Activated naive CD8-positive, alpha-beta T cell treated with anti-CD3 and anti-CD28 coated beads, Interleukin-2, amount 10 ng/mL, durations not matched to agents 7 days and 5 days (primary cell): ENCODE data around the gene FOXL2. TPM values are rescaled to one million over a fixed set of nuclear protein-coding genes. Genes with fewer than 3 reads are reported as not detected.
A peak's percentile ranks its signal among the peaks of the same experiment; 100 is the strongest.

ENCODE experiments used
- ATAC-seq: fragments of 150-1000 bp; cut with Tn5 transposase; one replicate; pipeline ENCODE4 v1.10.0; 2021; ENCODE audit warnings: low read depth, moderate library complexity
- POLR2A ChIA-PET: fragments of 350-600 bp; sonication (Branson Sonifier 250); formaldehyde crosslinking; loops from one replicate; lab custom pipeline; 2021; ENCODE audit warnings: antibody characterized with exemption; lab: Charles Lee
- DNase-seq: peaks from one replicate; pipeline ENCODE4 v3.0.0; 2021
- H3K27ac Mint-ChIP-seq: one replicate; pipeline ENCODE4 v1.8.0; 2022; ENCODE audit warnings: mild to moderate bottlenecking, mixed read lengths
- H3K27me3 Mint-ChIP-seq: one replicate; pipeline ENCODE4 v1.8.0; 2022; ENCODE audit warnings: mild to moderate bottlenecking, moderate library complexity, mixed read lengths
- H3K36me3 Mint-ChIP-seq: one replicate; pipeline ENCODE4 v1.8.0; 2021; ENCODE audit warnings: mild to moderate bottlenecking, mixed read lengths
- H3K4me1 Mint-ChIP-seq: one replicate; pipeline ENCODE4 v1.8.0; 2021; ENCODE audit warnings: mixed read lengths
- H3K4me3 Mint-ChIP-seq: one replicate; pipeline ENCODE4 v1.8.0; 2022; ENCODE audit warnings: mild to moderate bottlenecking, moderate library complexity, mixed read lengths
- H3K9me3 Mint-ChIP-seq: one replicate; pipeline ENCODE4 v1.8.0; 2021; ENCODE audit warnings: mixed read lengths
- total RNA-seq, 2 experiments: library from RNA; stranded (reverse); gene quantifications; one replicate each; pipeline ENCODE4 v1.2.3, GENCODE V29; 2021

Gene FOXL2
- total RNA-seq: not detected

DNA sequence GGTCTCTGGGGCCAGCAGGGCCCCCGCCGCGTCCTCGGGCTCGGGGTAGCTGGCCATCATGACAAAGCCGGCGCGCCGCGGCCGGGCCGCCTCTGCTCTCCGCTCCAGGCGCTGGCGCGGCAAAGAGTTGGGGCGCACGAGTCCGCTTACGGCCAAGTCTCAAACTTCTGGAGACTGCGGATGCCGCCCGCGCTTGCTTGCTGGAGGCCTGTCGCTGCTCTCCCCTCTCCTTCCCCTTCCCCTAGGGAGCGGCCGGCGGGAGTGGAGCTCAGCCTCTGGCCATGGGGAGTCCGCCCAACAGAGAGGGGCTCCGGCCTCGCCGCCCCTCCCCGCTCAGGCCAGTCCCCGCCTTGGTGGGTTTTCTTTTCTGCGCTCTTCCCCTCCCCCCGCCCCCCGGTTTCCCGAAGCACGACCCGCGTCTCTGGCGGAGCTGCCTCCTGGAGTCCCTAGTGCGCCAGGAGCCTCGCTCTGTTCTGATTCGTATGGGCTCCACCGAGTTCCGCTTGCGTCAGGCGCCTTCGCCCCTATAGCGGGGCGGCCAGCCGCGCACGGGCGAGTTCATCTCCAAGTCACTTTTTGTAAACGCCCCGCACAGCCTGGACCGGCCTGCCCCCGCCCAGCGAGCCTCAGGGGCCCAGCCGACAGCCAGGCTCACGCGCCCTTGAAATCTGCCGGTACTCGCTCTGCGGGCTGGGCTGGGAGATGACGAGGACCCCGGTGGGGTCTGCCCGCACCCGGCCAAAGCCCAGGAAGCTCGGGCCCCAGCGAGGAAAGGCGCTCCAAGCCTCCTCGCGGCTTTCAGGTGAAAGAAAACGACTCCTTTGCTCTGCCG, at the start of gene FOXL2, which contains the start of gene FOXL2NB:
Gene FOXL2 (minus strand): TSS at position 475 of the 832 bp plus-strand sequence. CDS start 415 bp downstream, at position 60.
Gene FOXL2NB (plus strand): TSS at position 555 of the 832 bp plus-strand sequence. CDS start 148 bp downstream, at position 703.
- peak within 1 kb of the TSS; percentile 58 for H3K27ac Mint-ChIP-seq
- peaks cover 18% of the 10 kb centered on the region for H3K4me1 Mint-ChIP-seq

DNA sequence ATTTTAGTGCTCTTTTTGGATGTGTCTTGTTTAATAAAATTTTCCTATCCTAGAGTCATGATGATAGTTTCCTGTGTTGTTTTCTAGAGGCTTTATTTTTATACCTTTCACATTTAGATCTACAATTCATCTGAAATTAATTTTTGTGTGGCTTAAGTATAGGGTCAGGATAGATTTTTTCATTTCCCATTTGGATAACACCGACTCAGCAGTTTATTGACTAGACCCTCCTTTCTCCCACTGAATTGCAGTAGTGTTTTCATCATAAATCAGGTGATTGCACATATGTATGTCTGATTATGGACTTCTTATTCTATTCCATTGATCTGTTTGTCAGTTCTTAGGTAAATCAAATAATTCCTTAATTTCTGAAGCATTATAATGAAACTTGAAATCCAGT, 48.8 kb upstream of the FOXL2 start:
- Mint-ChIP-seq H3K4me3 (no peak overlapping the region), H3K27ac (no peak overlapping the region), H3K9me3 (no peaks in the 10 kb centered on the region), H3K4me1 (no peaks in the 10 kb centered on the region), H3K36me3 (no peaks in the 10 kb centered on the region), H3K27me3 (peaks cover 10% of the 10 kb centered on the region)
- POLR2A ChIA-PET: no interaction called here
- ATAC-seq (no peak), DNase-seq (no peak)

More for the DNA sequence above, at the start of gene FOXL2, which contains the start of gene FOXL2NB:
- peaks cover 85% of the 10 kb centered on the region for H3K27me3 Mint-ChIP-seq
- H3K36me3 Mint-ChIP-seq: peaks cover 3% of the 10 kb centered on the region
- no peaks in the 10 kb centered on the region for H3K9me3 Mint-ChIP-seq
- peak within 1 kb of the TSS; percentile 72 for H3K4me3 Mint-ChIP-seq
- DNase-seq (peak; percentile 41), ATAC-seq (peak; percentile 30)
- POLR2A ChIA-PET: no interaction called here

- Mint-ChIP-seq H3K4me3 (no peak overlapping the region), H3K9me3 (no peaks in the 10 kb centered on the region), H3K27ac (no peak overlapping the region), H3K27me3 (peaks cover 8% of the 10 kb centered on the region), H3K36me3 (no peaks in the 10 kb centered on the region), H3K4me1 (no peaks in the 10 kb centered on the region)
- DNase-seq (no peak), ATAC-seq (no peak)
- POLR2A ChIA-PET: no interaction called here
These were observed 40.2 kb upstream of the FOXL2 start for GRCh38 chr3:138987181-138987580.

GRCh38 chr3:138985932-138986331, 39.0 kb upstream of the FOXL2 start:
- H3K27me3 Mint-ChIP-seq: peaks cover 13% of the 10 kb centered on the region
- no peaks in the 10 kb centered on the region for H3K9me3 Mint-ChIP-seq
- ATAC-seq (no peak), DNase-seq (no peak)
- H3K4me1 Mint-ChIP-seq: no peaks in the 10 kb centered on the region
- H3K27ac Mint-ChIP-seq: no peak overlapping the region
- POLR2A ChIA-PET: no interaction called here
- no peaks in the 10 kb centered on the region for H3K36me3 Mint-ChIP-seq
- H3K4me3 Mint-ChIP-seq: no peak overlapping the region

GRCh38 chr3:138984816-138985215, 37.9 kb upstream of the FOXL2 start:
- DNase-seq (no peak), ATAC-seq (no peak)
- Mint-ChIP-seq H3K4me1 (no peaks in the 10 kb centered on the region), H3K27me3 (peaks cover 17% of the 10 kb centered on the region), H3K27ac (no peak overlapping the region), H3K9me3 (no peaks in the 10 kb centered on the region), H3K36me3 (no peaks in the 10 kb centered on the region), H3K4me3 (no peak overlapping the region)
- POLR2A ChIA-PET: no interaction called here

GRCh38 chr3:138976047-138976446, 29.1 kb upstream of the FOXL2 start:
- Mint-ChIP-seq H3K4me1 (no peaks in the 10 kb centered on the region), H3K36me3 (no peaks in the 10 kb centered on the region), H3K27ac (no peak overlapping the region), H3K27me3 (peaks cover 8% of the 10 kb centered on the region), H3K4me3 (no peak overlapping the region), H3K9me3 (no peaks in the 10 kb centered on the region)
- DNase-seq (no peak), ATAC-seq (no peak)
- POLR2A ChIA-PET: no interaction called here

- Mint-ChIP-seq H3K4me1 (no peaks in the 10 kb centered on the region), H3K9me3 (no peaks in the 10 kb centered on the region), H3K27me3 (peaks cover 4% of the 10 kb centered on the region), H3K4me3 (no peak overlapping the region), H3K27ac (no peak overlapping the region), H3K36me3 (no peaks in the 10 kb centered on the region)
- no peak for ATAC-seq
- no peak for DNase-seq
- POLR2A ChIA-PET: no interaction called here
These were observed 28.4 kb upstream of the FOXL2 start for GRCh38 chr3:138975351-138975750.

DNA sequence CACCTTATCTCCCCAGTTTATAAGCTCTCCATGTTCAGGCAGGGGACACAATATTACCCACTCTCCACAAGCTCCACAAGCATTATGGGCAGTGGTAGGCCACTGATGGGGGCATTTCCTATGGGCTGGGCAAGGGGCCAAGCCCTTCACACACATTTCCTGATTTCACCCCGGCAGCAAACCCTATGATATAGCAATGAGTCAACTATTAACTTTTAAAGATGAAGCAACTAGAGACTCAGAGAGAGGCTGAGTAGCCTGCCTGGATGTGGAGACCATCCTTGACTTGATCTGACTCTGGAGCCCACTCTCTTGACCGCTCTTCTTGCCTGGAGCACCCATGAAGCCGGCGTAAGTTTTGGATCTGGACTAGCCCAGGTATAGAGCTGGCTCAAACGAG, 27.5 kb upstream of the FOXL2 start:
- ATAC-seq (no peak), DNase-seq (no peak)
- Mint-ChIP-seq H3K4me1 (no peaks in the 10 kb centered on the region), H3K4me3 (no peak overlapping the region), H3K27ac (no peak overlapping the region), H3K36me3 (no peaks in the 10 kb centered on the region), H3K27me3 (peaks cover 6% of the 10 kb centered on the region), H3K9me3 (no peaks in the 10 kb centered on the region)
- POLR2A ChIA-PET: no interaction called here

DNA sequence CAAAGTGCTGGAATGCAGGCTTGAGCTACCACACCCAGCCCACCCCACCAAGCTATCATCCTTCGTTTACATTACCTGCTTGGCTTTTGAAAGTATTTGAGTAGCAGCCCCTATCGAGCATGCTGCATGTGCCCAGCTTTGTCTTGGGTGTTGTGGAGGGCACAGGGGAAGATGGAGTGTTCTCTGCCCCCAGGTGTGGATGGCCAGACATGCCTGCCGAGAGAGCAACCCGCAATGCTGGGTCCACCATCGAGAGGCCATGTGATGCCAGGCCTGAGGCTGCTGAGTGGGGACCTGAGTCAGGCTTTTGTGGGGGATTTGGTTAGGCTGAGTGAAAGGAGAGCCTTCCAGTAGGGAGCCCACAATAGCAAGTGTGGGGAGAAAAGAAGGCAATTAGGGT, 26.0 kb upstream of the FOXL2 start:
- H3K4me1 Mint-ChIP-seq: no peaks in the 10 kb centered on the region
- DNase-seq: no peak
- no peaks in the 10 kb centered on the region for H3K9me3 Mint-ChIP-seq
- POLR2A ChIA-PET: no interaction called here
- H3K27ac Mint-ChIP-seq: no peak overlapping the region
- no peak overlapping the region for H3K4me3 Mint-ChIP-seq
- H3K36me3 Mint-ChIP-seq: no peaks in the 10 kb centered on the region
- H3K27me3 Mint-ChIP-seq: peaks cover 10% of the 10 kb centered on the region
- no peak for ATAC-seq

DNA sequence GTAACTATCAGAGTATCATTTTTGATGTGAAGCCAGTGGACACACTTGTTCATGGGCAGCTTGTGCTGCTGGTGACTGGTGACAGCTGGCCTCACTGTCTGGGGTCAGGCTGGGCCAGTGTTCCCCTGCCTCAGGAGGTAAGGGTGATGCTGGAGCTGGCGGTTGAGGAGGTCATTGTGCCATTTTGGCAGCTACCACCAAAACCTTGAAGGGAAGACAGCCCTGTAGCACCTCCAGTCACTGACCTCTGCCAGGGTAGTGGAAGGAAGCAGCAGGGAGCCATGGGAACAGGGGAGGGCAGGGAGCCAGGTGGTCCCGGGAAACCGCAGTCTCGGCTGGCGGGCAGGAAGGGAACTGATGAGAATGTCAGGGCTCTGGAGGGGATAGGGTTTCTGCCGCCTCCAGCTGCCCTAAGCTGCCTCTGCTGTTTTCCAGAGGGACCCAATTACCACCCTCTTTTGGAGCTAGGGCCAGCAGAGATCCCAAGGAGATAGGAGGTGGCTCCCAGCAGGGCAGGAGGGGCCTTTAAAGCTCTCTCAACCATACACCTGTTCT, 24.9 kb upstream of the FOXL2 start:
- no peaks in the 10 kb centered on the region for H3K4me1 Mint-ChIP-seq
- H3K4me3 Mint-ChIP-seq: no peak overlapping the region
- POLR2A ChIA-PET: no interaction called here
- H3K36me3 Mint-ChIP-seq: no peaks in the 10 kb centered on the region
- DNase-seq (no peak), ATAC-seq (no peak)
- H3K27ac Mint-ChIP-seq: no peak overlapping the region
- peaks cover 10% of the 10 kb centered on the region for H3K27me3 Mint-ChIP-seq
- H3K9me3 Mint-ChIP-seq: no peaks in the 10 kb centered on the region

DNA sequence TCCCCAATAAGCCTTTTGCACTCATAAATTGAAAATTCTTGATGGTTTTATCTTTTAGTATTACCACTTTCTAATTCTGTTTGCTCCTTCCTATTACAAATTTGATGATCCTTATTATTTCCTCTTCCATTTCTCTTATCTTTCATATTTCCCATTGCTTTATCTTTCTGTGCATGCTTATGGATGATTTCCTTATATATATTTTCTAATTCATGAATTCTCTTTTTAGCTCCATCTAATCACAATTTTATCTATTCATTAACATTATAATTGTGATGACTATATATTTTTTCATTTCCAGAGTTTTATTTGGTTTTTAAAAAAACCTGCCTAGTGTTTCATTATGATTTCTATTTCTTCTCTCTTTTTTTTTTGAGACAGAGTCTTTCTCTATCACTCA, 18.0 kb upstream of the FOXL2 start:
- ATAC-seq (no peak), DNase-seq (no peak)
- Mint-ChIP-seq H3K36me3 (no peaks in the 10 kb centered on the region), H3K27me3 (peaks cover 27% of the 10 kb centered on the region), H3K4me1 (peaks cover 7% of the 10 kb centered on the region), H3K27ac (no peak overlapping the region), H3K4me3 (no peak overlapping the region), H3K9me3 (peaks cover 3% of the 10 kb centered on the region)
- POLR2A ChIA-PET: no interaction called here

DNA sequence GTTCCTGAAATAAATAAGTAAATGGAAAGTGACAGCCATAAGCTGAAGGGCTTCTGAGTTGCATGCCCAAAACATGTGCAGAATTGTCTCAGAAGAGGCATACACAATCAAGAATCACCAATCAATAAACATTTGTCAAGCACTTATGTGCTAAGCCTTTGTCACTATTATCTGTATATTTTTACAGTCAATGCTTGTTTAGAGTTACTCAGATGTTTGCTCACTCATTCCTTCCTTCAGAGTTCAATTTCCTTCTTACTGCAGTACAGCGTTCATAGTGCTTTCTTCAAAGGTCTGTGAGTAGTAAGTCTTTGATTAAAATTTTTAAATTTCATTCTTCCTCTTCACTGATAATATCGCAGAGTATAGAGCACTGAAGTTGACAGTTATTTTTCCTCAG, 17.3 kb upstream of the FOXL2 start:
- POLR2A ChIA-PET: no interaction called here
- DNase-seq (no peak), ATAC-seq (no peak)
- H3K27me3 Mint-ChIP-seq: peaks cover 26% of the 10 kb centered on the region
- peaks cover 3% of the 10 kb centered on the region for H3K9me3 Mint-ChIP-seq
- H3K36me3 Mint-ChIP-seq: no peaks in the 10 kb centered on the region
- no peak overlapping the region for H3K27ac Mint-ChIP-seq
- no peak overlapping the region for H3K4me3 Mint-ChIP-seq
- H3K4me1 Mint-ChIP-seq: peaks cover 7% of the 10 kb centered on the region

GRCh38 chr3:138962854-138963560, 16.1 kb upstream of the FOXL2 start:
- H3K27ac Mint-ChIP-seq: no peak overlapping the region
- no peaks in the 10 kb centered on the region for H3K36me3 Mint-ChIP-seq
- POLR2A ChIA-PET: no interaction called here
- DNase-seq: no peak
- peaks cover 33% of the 10 kb centered on the region for H3K27me3 Mint-ChIP-seq
- no peak for ATAC-seq
- H3K4me1 Mint-ChIP-seq: peaks cover 7% of the 10 kb centered on the region
- peaks cover 3% of the 10 kb centered on the region for H3K9me3 Mint-ChIP-seq
- H3K4me3 Mint-ChIP-seq: no peak overlapping the region
